A549 (cell line): ENCODE measurements around the gene ENPP1. TPM values are rescaled to one million over a fixed set of nuclear protein-coding genes. Genes with fewer than 3 reads are reported as not detected.

Experiments
- ATAC-seq, 2 experiments: fragments of 200-7000 bp in 1 of 2; fragments of >200 bp in 1 of 2; cut with Nextera tagmentation in 1 of 2; cut with Tn5 transposase in 1 of 2; 3 replicates each; pipeline versions ENCODE4 v1.8.0 to v1.9.1; 2018 to 2020; ENCODE audit warnings: mild to moderate bottlenecking in 1 of 2, moderate library complexity in 1 of 2
- CTCF ChIA-PET: fragments of 300-600 bp; sonication (Branson Sonifier 250); formaldehyde crosslinking; extraction: SDS; loops from one replicate; lab custom pipeline; 2021; ENCODE audit warnings: antibody characterized with exemption, inconsistent platforms; lab: Yijun Ruan, JAX
- POLR2A ChIA-PET: fragments of 350-600 bp; formaldehyde crosslinking; extraction: SDS; loops from one replicate; lab custom pipeline; 2021; ENCODE audit warnings: antibody characterized with exemption, inconsistent platforms; lab: Yijun Ruan, JAX
- DNase-seq, 2 experiments: peaks; one replicate each; pipeline versions ENCODE4 v3.0.0 to v3.0.0-alpha.2; 2011 to 2016; ENCODE audit warnings: low read depth in 1 of 2, low spot score in 1 of 2
- FAIRE-seq: peaks from 2 replicates; lab custom pipeline; 2011; peaks lifted over from hg19 to GRCh38; lab: Jason Lieb, UNC
- H3K27ac ChIP-seq, 2 experiments: fragments of >200 bp; sonication (Bioruptor Twin); formaldehyde crosslinking; 3 replicates each; pipeline ENCODE4 v1.5.1; 2016 to 2017
- H3K4me1 ChIP-seq: fragments of >200 bp; sonication (Bioruptor Twin); formaldehyde crosslinking; 3 replicates; pipeline ENCODE4 v1.6.1; 2016
- H3K4me2 ChIP-seq: fragments of >200 bp; sonication (Bioruptor Twin); formaldehyde crosslinking; 3 replicates; pipeline ENCODE4 v1.6.1; 2016
- H3K4me3 ChIP-seq: fragments of >200 bp; sonication (Bioruptor Twin); formaldehyde crosslinking; 3 replicates; pipeline ENCODE4 v1.5.1; 2016
- H3K9me3 ChIP-seq: fragments of >200 bp; sonication (Bioruptor Twin); formaldehyde crosslinking; 3 replicates; pipeline ENCODE4 v1.6.1; 2016
- ATOH8 ChIP-seq: fragments of 250-450 bp; sonication (Bioruptor Pico); IDR thresholded peaks from 2 replicates; pipeline ENCODE4 v1.5.0; 2020; ENCODE audit warnings: low read depth, mild to moderate bottlenecking, moderate library complexity
- BCL3 ChIP-seq: fragments of >200 bp; sonication (Bioruptor Twin); formaldehyde crosslinking; IDR thresholded peaks from 3 replicates; pipeline ENCODE4 v1.6.1; 2016
- CBX8 ChIP-seq: fragments of 200-600 bp; sonication (generic); IDR thresholded peaks from 2 replicates; pipeline ENCODE4 v1.6.1; 2016
- CTCF ChIP-seq: fragments of >200 bp; sonication (Bioruptor Twin); formaldehyde crosslinking; IDR thresholded peaks from 3 replicates; pipeline ENCODE4 v1.5.1; 2016
- EHF ChIP-seq: fragments of 250-450 bp; sonication (Bioruptor Pico); IDR thresholded peaks from 2 replicates; pipeline ENCODE4 v1.5.0; 2020; ENCODE audit warnings: mild to moderate bottlenecking
- EHMT2 ChIP-seq: fragments of 200-600 bp; sonication (generic); IDR thresholded peaks from 2 replicates; pipeline ENCODE4 v1.6.1; 2016; ENCODE audit warnings: antibody characterized with exemption, low read depth, mild to moderate bottlenecking, moderate library complexity
- FOXS1 ChIP-seq: fragments of 250-450 bp; sonication (Bioruptor Pico); IDR thresholded peaks from 2 replicates; pipeline ENCODE4 v1.5.0; 2020; ENCODE audit warnings: mild to moderate bottlenecking, moderate library complexity
- HDAC2 ChIP-seq: fragments of 200-600 bp; sonication (generic); IDR thresholded peaks from 2 replicates; pipeline ENCODE4 v1.6.1; 2016
- HES2 ChIP-seq: fragments of >200 bp; sonication (Bioruptor Twin); formaldehyde crosslinking; IDR thresholded peaks from 2 replicates; pipeline ENCODE4 v1.6.1; 2016
- HOXA7 ChIP-seq: fragments of 250-450 bp; sonication (Bioruptor Pico); IDR thresholded peaks from 2 replicates; pipeline ENCODE4 v1.5.0; 2020; ENCODE audit warnings: mild to moderate bottlenecking, moderate library complexity
- HOXB13 ChIP-seq: fragments of 250-450 bp; sonication (Bioruptor Pico); IDR thresholded peaks from 2 replicates; pipeline ENCODE4 v1.5.0; 2020; ENCODE audit warnings: low read depth, mild to moderate bottlenecking, moderate library complexity
- JUN ChIP-seq, 2 experiments: fragments of >200 bp; sonication (Bioruptor Twin); formaldehyde crosslinking; IDR thresholded peaks; 2 replicates in 1 of 2; 3 replicates in 1 of 2; pipeline ENCODE4 v1.6.1; 2016 to 2017
- JUNB ChIP-seq: fragments of >200 bp; sonication (Bioruptor Twin); formaldehyde crosslinking; IDR thresholded peaks from 2 replicates; pipeline ENCODE4 v1.6.1; 2016
- KDM5A ChIP-seq: fragments of 200-600 bp; sonication (generic); IDR thresholded peaks from 2 replicates; pipeline ENCODE4 v1.6.1; 2016; ENCODE audit warnings: antibody characterized with exemption, mild to moderate bottlenecking
- MAX ChIP-seq: IDR thresholded peaks from 2 replicates; pipeline ENCODE4 v1.6.1; 2012
- POLR2A ChIP-seq: IDR thresholded peaks from 2 replicates; pipeline ENCODE4 v1.6.1; 2012; ENCODE audit warnings: mild to moderate bottlenecking, low read length
- POLR2AphosphoS2 ChIP-seq: conservative IDR thresholded peaks from 2 replicates; pipeline ENCODE4 v1.6.1; 2012; ENCODE audit warnings: low read length, improper control_type of control experiment, inconsistent platforms
- RAD21 ChIP-seq, 2 experiments: fragments of >200 bp in 1 of 2; sonication (Bioruptor Twin) in 1 of 2; formaldehyde crosslinking in 1 of 2; IDR thresholded peaks in 1 of 2; conservative IDR thresholded peaks in 1 of 2; 2 replicates in 1 of 2; 3 replicates in 1 of 2; pipeline ENCODE4 v1.6.1; 2012 to 2018; ENCODE audit warnings: inconsistent platforms in 1 of 2
- RARB ChIP-seq: fragments of 250-450 bp; sonication (Bioruptor Pico); IDR thresholded peaks from 2 replicates; pipeline ENCODE4 v1.8.0; 2021; ENCODE audit warnings: mild to moderate bottlenecking, moderate library complexity
- REST ChIP-seq: fragments of 200-600 bp; sonication (generic); IDR thresholded peaks from 2 replicates; pipeline ENCODE4 v1.6.1; 2016; ENCODE audit warnings: antibody characterized with exemption, mild to moderate bottlenecking, moderate library complexity
- RFX5 ChIP-seq: fragments of 450-650 bp; IDR thresholded peaks from 2 replicates; pipeline ENCODE4 v1.7.1; 2014; ENCODE audit warnings: antibody characterized with exemption, mild to moderate bottlenecking, moderate library complexity
- TP53 ChIP-seq: fragments of 250-450 bp; sonication (Bioruptor Pico); IDR thresholded peaks from 2 replicates; pipeline ENCODE4 v1.5.0; 2021; ENCODE audit warnings: mild to moderate bottlenecking, moderate library complexity
- WGBS: methylation state at CpG from one replicate; pipeline ENCODE4 v1.1.6; 2017; ENCODE audit errors: missing lambda C conversion rate; 5-methylcytosine and 5-hydroxymethylcytosine counted together
- polyA plus RNA-seq, 4 experiments: library from polyadenylated mRNA; depleted of rRNA in 3 of 4; stranded (reverse); fragments of >200 nt; fragmentation: RNase III in 1 of 4; extraction: RNeasy Plus Mini Kit Qiagen cat#74134 plus additional on column Dnase treatment in 1 of 4; gene quantifications; 2 replicates in 3 of 4; 3 replicates in 1 of 4; pipeline ENCODE4 v1.2.3, GENCODE V29; 2011 to 2017

The ENPP1 gene
- polyA plus RNA-seq, 2 of the 4 experiments (the other 2 are of a cell fraction), result 0.97 to 5.3 TPM

GRCh38 chr6:131762984-131763383 is 44.8 kb upstream of the ENPP1 start:
- Histone ChIP-seq H3K4me2 (no peak overlapping the region), H3K4me1 (no peaks in the 10 kb centered on the region), H3K9me3 (no peaks in the 10 kb centered on the region), H3K4me3 (no peak overlapping the region), H3K27ac (no peak overlapping the region)
- ChIA-PET CTCF (interaction anchor here (0.9 kb wide), 1 partner anchor 10 kb away, joined by 3 read pairs; no protein-coding TSS in a partner anchor), POLR2A (no interaction called here)
- no peak for FAIRE-seq
- ATAC-seq, result no peak
- WGBS, result 48% methylated on average over 2 of the region's 2 CpGs
- DNase-seq, result no peak
- TF ChIP-seq KDM5A (no peak), TP53 (no peak), HES2 (no peak), EHF (CRISPR knock-in tag) (no peak), HOXB13 (CRISPR knock-in tag) (no peak)

GRCh38 chr6:131763749-131764148 is 44.1 kb upstream of the ENPP1 start:
- Histone ChIP-seq H3K4me1 (no peaks in the 10 kb centered on the region), H3K9me3 (no peaks in the 10 kb centered on the region), H3K4me2 (no peak overlapping the region), H3K27ac (no peak overlapping the region), H3K4me3 (no peak overlapping the region)
- WGBS, result 86% methylated on average over 1 of the region's 1 CpG
- FAIRE-seq, result no peak
- POLR2A ChIA-PET, result no interaction called here
- ATAC-seq, result no peak
- DNase-seq, result no peak
- CTCF ChIA-PET, result no interaction called here
- TF ChIP-seq POLR2AphosphoS2 (no peak), MAX (no peak), HDAC2 (no peak), HES2 (no peak), KDM5A (no peak), EHMT2 (no peak), RAD21 (conservative IDR thresholded peaks at IDR 0.05 in 1 of 2, IDR thresholded peaks at IDR 0.05 in 1 of 2) (no peak), FOXS1 (no peak), RARB (no peak), JUNB (no peak), REST (no peak), BCL3 (no peak), RFX5 (no peak), JUN (IDR thresholded peaks at IDR 0.05) (no peak), CTCF (no peak), HOXA7 (CRISPR knock-in tag) (no peak), CBX8 (no peak), ATOH8 (CRISPR knock-in tag) (no peak), POLR2A (no peak)
